K562 (cell line): ENCODE results near the gene TTC5. TPM values are rescaled to one million over a fixed set of nuclear protein-coding genes. Genes with fewer than 3 reads are reported as not detected.

Experiments
- ATAC-seq: fragments of 200-7000 bp; cut with Tn5 transposase; 3 replicates; pipeline ENCODE4 v1.9.1; 2020; ENCODE audit warnings: moderate library complexity
- Bru-seq: library from RNA; stranded (reverse); fragments of 400-500 nt; gene quantifications from one replicate; lab custom pipeline; 2021; lab: Mats Ljungman, UMichigan
- BruChase-seq, 2 experiments: library from RNA; stranded (reverse); fragments of 400-500 nt; gene quantifications; one replicate each; lab custom pipeline; 2021; lab: Mats Ljungman, UMichigan
- BruUV-seq: library from RNA; stranded (reverse); fragments of 400-500 nt; replicated peaks from 2 replicates; lab custom pipeline; 2021; lab: Mats Ljungman, UMichigan
- CTCF ChIA-PET: fragments of 300-600 bp; formaldehyde crosslinking; extraction: SDS; loops from one replicate; lab custom pipeline; 2021; ENCODE audit warnings: low intra/inter-chr PET ratio; lab: Yijun Ruan, JAX
- POLR2A ChIA-PET: fragments of 300-600, 350-650 bp; sonication (Branson Sonifier 250); formaldehyde crosslinking; extraction: SDS; loops from one replicate; lab custom pipeline; 2021; ENCODE audit warnings: antibody characterized with exemption, inconsistent platforms; lab: Yijun Ruan, JAX
- DNase-seq, 4 experiments: peaks; one replicate each; pipeline versions ENCODE4 v3.0.0 to v3.0.0-alpha.2; 2011 to 2018; ENCODE audit warnings: low spot score in 3 of 4, mixed read lengths in 3 of 4; ENCODE audit errors: extremely low read depth in 1 of 4
- FAIRE-seq: peaks from 2 replicates; lab custom pipeline; 2011; peaks lifted over from hg19 to GRCh38; lab: Jason Lieb, UNC
- H2AFZ ChIP-seq: 2 replicates; pipeline ENCODE4 v1.6.0; 2011; ENCODE audit warnings: low read depth, low read length, control low read depth, inconsistent platforms
- H3K27ac ChIP-seq: fragments of 200-600 bp; 3 replicates; pipeline ENCODE4 v1.8.0; 2011; ENCODE audit warnings: low read depth, mild to moderate bottlenecking, control low read depth, inconsistent platforms, low read length, moderate library complexity, mixed read lengths; ENCODE audit errors: extremely low read depth
- H3K27me3 ChIP-seq, 2 experiments: fragments of 300-600 bp in 1 of 2; 2 replicates in 1 of 2; 3 replicates in 1 of 2; pipeline versions ENCODE4 v1.6.0 to v1.8.0; 2011; ENCODE audit warnings: inconsistent platforms in 2 of 2, low read length in 2 of 2, mild to moderate bottlenecking in 1 of 2, mixed read lengths in 1 of 2, moderate library complexity in 1 of 2; ENCODE audit not compliant: control insufficient read depth in 2 of 2, insufficient read depth in 2 of 2
- H3K36me3 ChIP-seq: fragments of 300-600 bp; 3 replicates; pipeline ENCODE4 v1.8.0; 2011; ENCODE audit warnings: mild to moderate bottlenecking, low read length, inconsistent platforms; ENCODE audit not compliant: control insufficient read depth, insufficient read depth
- H3K4me1 ChIP-seq, 2 experiments: fragments of 200-600 bp in 1 of 2; replicated peaks in 1 of 2; 2 replicates in 1 of 2; 3 replicates in 1 of 2; pipeline versions ENCODE4 v1.5.1 to v1.8.0; 2011; ENCODE audit warnings: inconsistent platforms in 2 of 2, low read length in 2 of 2, mild to moderate bottlenecking in 1 of 2, mixed read lengths in 1 of 2, moderate library complexity in 1 of 2; ENCODE audit not compliant: control insufficient read depth in 2 of 2, insufficient read depth in 2 of 2
- H3K4me2 ChIP-seq: 2 replicates; pipeline ENCODE4 v1.6.1; 2011; ENCODE audit warnings: low read length, control low read depth, inconsistent platforms, mixed read lengths; ENCODE audit not compliant: insufficient read depth
- H3K4me3 ChIP-seq: fragments of 200-600 bp; sonication (generic), shearing (Covaris generic); 2 replicates; pipeline ENCODE4 v1.5.1; 2016; ENCODE audit warnings: control low read depth, inconsistent platforms
- H3K79me2 ChIP-seq: fragments of 200-600 bp; 3 replicates; pipeline ENCODE4 v1.8.0; 2011; ENCODE audit warnings: low read length, inconsistent platforms; ENCODE audit not compliant: control insufficient read depth, insufficient read depth
- H3K9ac ChIP-seq, 2 experiments: 2 replicates each; pipeline versions ENCODE4 v1.6.0 to v1.6.1; 2011; ENCODE audit warnings: low read depth in 2 of 2, low read length in 2 of 2, control low read depth in 1 of 2, inconsistent platforms in 1 of 2, mild to moderate bottlenecking in 1 of 2, mixed read lengths in 1 of 2; ENCODE audit not compliant: insufficient read depth in 1 of 2
- H3K9me1 ChIP-seq: one replicate; pipeline ENCODE4 v1.6.0; 2011; ENCODE audit warnings: inconsistent platforms, mild to moderate bottlenecking, low read length, moderate library complexity; ENCODE audit not compliant: control insufficient read depth, insufficient read depth
- H3K9me3 ChIP-seq: replicated peaks from 2 replicates; pipeline ENCODE4 v1.5.1; 2011; ENCODE audit warnings: low read depth, low read length, inconsistent platforms; ENCODE audit not compliant: control insufficient read depth, insufficient read depth
- H4K20me1 ChIP-seq: replicated peaks from 2 replicates; pipeline ENCODE4 v1.6.1; 2011; ENCODE audit warnings: low read length, inconsistent platforms, mixed read lengths; ENCODE audit not compliant: control insufficient read depth, insufficient read depth
- ELK3 ChIP-seq: fragments of 450-650 bp; formaldehyde crosslinking; IDR thresholded peaks from 2 replicates; pipeline ENCODE4 v1.4.0; 2020; ENCODE audit warnings: mild to moderate bottlenecking
- FOXK2 ChIP-seq, 2 experiments: fragments of 450-650 bp; IDR thresholded peaks in 1 of 2; conservative IDR thresholded peaks in 1 of 2; 2 replicates each; pipeline ENCODE4 v1.6.1; 2016; ENCODE audit warnings: low read depth in 2 of 2, mild to moderate bottlenecking in 1 of 2
- GMEB1 ChIP-seq: fragments of 250-450 bp; sonication (Bioruptor Pico); IDR thresholded peaks from 2 replicates; pipeline ENCODE4 v1.4.0; 2020; ENCODE audit warnings: mild to moderate bottlenecking
- HIVEP1 ChIP-seq: fragments of 250-450 bp; sonication (Bioruptor Pico); IDR thresholded peaks from 2 replicates; pipeline ENCODE4 v1.4.0; 2020; ENCODE audit warnings: mild to moderate bottlenecking
- HLTF ChIP-seq: fragments of 450-650 bp; IDR thresholded peaks from 2 replicates; pipeline ENCODE4 v1.6.1; 2016
- HMG20B ChIP-seq: fragments of 250-450 bp; sonication (Bioruptor Pico); IDR thresholded peaks from 2 replicates; pipeline ENCODE4 v1.5.0; 2021; ENCODE audit warnings: mild to moderate bottlenecking
- NR1H2 ChIP-seq: sonication (generic); formaldehyde crosslinking; IDR thresholded peaks from 2 replicates; pipeline ENCODE4 v1.4.0; 2020; ENCODE audit warnings: mild to moderate bottlenecking, missing genetic modification reagents
- SUPT5H ChIP-seq: fragments of 450-650 bp; IDR thresholded peaks from 2 replicates; pipeline ENCODE4 v1.6.1; 2016
- TSC22D4 ChIP-seq: fragments of 450-650 bp; IDR thresholded peaks from 2 replicates; pipeline ENCODE4 v1.6.1; 2016; ENCODE audit warnings: missing genetic modification characterization, missing biosample characterization, control low read depth
- ZNF384 ChIP-seq: IDR thresholded peaks from 2 replicates; pipeline ENCODE4 v1.6.1; 2012; ENCODE audit warnings: low read depth, low read length, improper control_type of control experiment
- ZNF551 ChIP-seq: fragments of 250-450 bp; sonication (Bioruptor Pico); IDR thresholded peaks from 2 replicates; pipeline ENCODE4 v1.5.0; 2021; ENCODE audit warnings: mild to moderate bottlenecking, moderate library complexity
- ZNF717 ChIP-seq: fragments of 250-450 bp; sonication (Bioruptor Pico); IDR thresholded peaks from 2 replicates; pipeline ENCODE4 v1.5.0; 2021
- WGBS: fragments of 100-300 bp; shearing (Covaris generic); methylation state at CpG from one replicate; pipeline ENCODE4 v1.1.6; 2016; ENCODE audit warnings: low coverage, mixed read lengths; ENCODE audit not compliant: insufficient coverage; ENCODE audit errors: missing lambda C conversion rate; 5-methylcytosine and 5-hydroxymethylcytosine counted together
- in situ Hi-C: fragments of 300-500 bp; cut with MboI; formaldehyde crosslinking; loops from 4 replicates; pipeline ENCODE4 v1.15.0; 2018; ENCODE audit warnings: inconsistent platforms, mixed read lengths
- intact Hi-C: fragments of 100-400 bp; cut with micrococcal nuclease; formaldehyde crosslinking; loops from 2 replicates; pipeline ENCODE4 v1.14.2; 2022
- long read RNA-seq, 3 experiments: library from polyadenylated mRNA in 2 of 3; library from RNA in 1 of 3; unstranded in 2 of 3; stranded (forward) in 1 of 3; transcript quantifications; one replicate each; pipeline ENCODE4 v2.0.0, GENCODE V29; 2019 to 2022
- polyA minus RNA-seq, 3 experiments: library from RNA; depleted of rRNA, polyadenylated mRNA; stranded (reverse); fragments of >200 nt; gene quantifications; 2 replicates each; pipeline ENCODE4 v1.2.3, GENCODE V29; 2011
- polyA plus RNA-seq, 8 experiments: library from polyadenylated mRNA; depleted of rRNA in 4 of 8; stranded (reverse) in 5 of 8; unstranded in 3 of 8; fragments of >200 nt; fragmentation: Nextera tagmentation in 2 of 8; fragmentation: Illumina TruSeq in 1 of 8; extraction: Ambion mirVana in 2 of 8; extraction: Trizol in 1 of 8; gene quantifications; 2 replicates each; pipeline versions ENCODE4 v1.2.1 to v1.2.3, GENCODE V29; 2011 to 2014; ENCODE audit warnings: inconsistent platforms in 1 of 8, missing spikeins in 1 of 8
- total RNA-seq, 7 experiments: library from RNA; depleted of rRNA in 6 of 7; stranded (reverse); fragments of >200 nt in 6 of 7; fragmentation: Illumina TruSeq in 2 of 7; extraction: Trizol in 2 of 7; gene quantifications; 2 replicates each; pipeline versions ENCODE4 v1.2.1 to v1.2.3, GENCODE V29; 2011 to 2021; ENCODE audit warnings: low replicate concordance in 1 of 7

Gene TTC5, protein sequence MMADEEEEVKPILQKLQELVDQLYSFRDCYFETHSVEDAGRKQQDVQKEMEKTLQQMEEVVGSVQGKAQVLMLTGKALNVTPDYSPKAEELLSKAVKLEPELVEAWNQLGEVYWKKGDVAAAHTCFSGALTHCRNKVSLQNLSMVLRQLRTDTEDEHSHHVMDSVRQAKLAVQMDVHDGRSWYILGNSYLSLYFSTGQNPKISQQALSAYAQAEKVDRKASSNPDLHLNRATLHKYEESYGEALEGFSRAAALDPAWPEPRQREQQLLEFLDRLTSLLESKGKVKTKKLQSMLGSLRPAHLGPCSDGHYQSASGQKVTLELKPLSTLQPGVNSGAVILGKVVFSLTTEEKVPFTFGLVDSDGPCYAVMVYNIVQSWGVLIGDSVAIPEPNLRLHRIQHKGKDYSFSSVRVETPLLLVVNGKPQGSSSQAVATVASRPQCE
- 15.0 and 30.0 TPM in 2 replicates for total RNA-seq (2011; cell fraction: chromatin; rRNA removed; ENCODE audit: low replicate concordance)
- total RNA-seq (2011; cell fraction: nucleolus; rRNA removed), result 10.4 and 11.8 TPM in 2 replicates
- 20.8 and 26.3 TPM in 2 replicates for total RNA-seq (2011; cell fraction: nucleoplasm; rRNA removed)
- 4.8 and 8.3 TPM in 2 replicates for total RNA-seq (2014; rRNA removed)
- 16.4 and 17.1 TPM in 2 replicates for total RNA-seq (2014; rRNA removed; fragmentation: Illumina TruSeq; extraction: Trizol)
- total RNA-seq (2015; rRNA removed; fragmentation: Illumina TruSeq; extraction: Trizol), result 8.0 and 12.5 TPM in 2 replicates
- total RNA-seq (2021), result 11.7 and 13.8 TPM in 2 replicates
- 11.6 and 12.2 TPM in 2 replicates for polyA plus RNA-seq (2011; rRNA removed)
- 5.1 and 6.9 TPM in 2 replicates for polyA plus RNA-seq (2011; cell fraction: cytosol; rRNA removed)
- 7.6 and 9.4 TPM in 2 replicates for polyA plus RNA-seq (2011; cell fraction: nucleus; rRNA removed)
- 7.0 and 13.3 TPM in 2 replicates for polyA plus RNA-seq (2012)
- polyA plus RNA-seq (2014; fragmentation: Illumina TruSeq; extraction: Trizol), result 6.6 and 9.3 TPM in 2 replicates
- 1 to 10 TPM; 5.6 to 6.0 TPM for polyA plus RNA-seq (2014; fragmentation: Nextera tagmentation; extraction: Ambion mirVana)
- polyA plus RNA-seq (2014; rRNA removed), result 5.8 and 7.5 TPM in 2 replicates
- 33.3 and 33.5 TPM in 2 replicates for polyA minus RNA-seq (2011; rRNA and poly(A)+ RNA removed)
- 8.9 and 11.3 TPM in 2 replicates for polyA minus RNA-seq (2011; cell fraction: cytosol; rRNA and poly(A)+ RNA removed)
- 9.0 and 16.3 TPM in 2 replicates for polyA minus RNA-seq (2011; cell fraction: nucleus; rRNA and poly(A)+ RNA removed)
- percentile 67 among the genes with signal in this experiment for Bru-seq, nascent RNA
- percentile 69 among the genes with signal in this experiment for BruChase-seq, experiment 1, labeled RNA remaining after a 2-hour chase
- percentile 72 among the genes with signal in this experiment for BruChase-seq, experiment 2, labeled RNA remaining after a 6-hour chase
- long read RNA-seq, experiment 1, full-length matches to known transcripts, result 52 of 57 reads
- long read RNA-seq, experiment 1, partial matches to known transcripts, result 4 of 57 reads
- long read RNA-seq, experiment 1, other reads (novel, unspliced or antisense), result 1 of 57 reads
- long read RNA-seq, experiment 2, full-length matches to known transcripts, result 8 of 16 reads
- long read RNA-seq, experiment 2, partial matches to known transcripts, result 1 of 16 reads
- long read RNA-seq, experiment 2, other reads (novel, unspliced or antisense), result 7 of 16 reads
- long read RNA-seq, experiment 3, full-length matches to known transcripts, result 17 of 18 reads
- long read RNA-seq, experiment 3, partial matches to known transcripts, result 0 of 18 reads
- long read RNA-seq, experiment 3, other reads (novel, unspliced or antisense), result 1 of 18 reads

DNA sequence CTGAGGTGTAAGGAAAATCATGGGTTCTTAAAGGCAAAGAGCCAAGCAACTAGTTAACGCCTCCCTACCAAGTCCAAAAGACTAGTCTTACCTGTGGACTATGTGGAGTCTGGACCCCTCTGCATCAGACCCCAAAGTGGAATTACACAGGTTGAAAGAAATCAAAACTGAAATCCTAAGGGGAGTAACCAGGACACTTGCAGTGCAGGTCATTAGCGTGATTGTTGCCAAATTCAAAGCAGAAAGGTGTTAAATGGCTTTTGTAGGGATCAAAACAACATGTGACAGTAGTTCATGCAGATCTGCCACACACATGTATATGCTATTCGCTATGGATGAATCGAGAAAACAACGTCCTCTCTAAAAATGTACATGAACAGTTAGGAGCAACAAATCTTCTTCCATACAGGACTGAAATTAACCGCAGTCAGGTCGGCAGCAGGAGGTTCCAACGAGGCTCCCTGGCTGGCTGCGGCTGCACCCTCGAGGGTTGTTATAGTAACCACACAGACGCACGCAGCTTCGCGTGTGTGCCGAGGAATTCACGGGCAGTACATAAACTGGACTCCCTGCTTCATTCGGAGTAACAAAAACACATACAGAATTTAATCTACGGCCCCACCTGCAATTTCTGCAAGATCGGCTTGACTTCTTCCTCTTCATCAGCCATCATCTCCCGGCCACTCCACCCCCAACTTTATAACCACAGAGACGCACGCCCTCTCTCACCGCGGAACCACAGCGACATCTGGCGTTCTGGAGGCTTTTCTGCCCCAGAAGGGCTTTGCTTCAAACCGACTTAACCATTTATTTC is at the start of gene TTC5:
TTC5 (minus strand) TSS at position 687 of the 814 bp plus-strand sequence; CDS start at position 673, 14 bp downstream.
- Histone ChIP-seq H3K36me3 (peaks cover 14% of the 10 kb centered on the region; the same call in 2 of the 3 replicates), H3K4me3 (peak within 1 kb of the TSS; percentile 64), H3K27ac (peak within 1 kb of the TSS; percentile 25), H2AFZ (peak within 1 kb of the TSS; percentile 95), H3K9ac (peak within 1 kb of the TSS; percentile 55 to 85), H3K9me3 (no peaks in the 10 kb centered on the region), H3K4me1 (peaks cover 0 to 31% of the 10 kb centered on the region in 2 experiments; a peak in 3 of 5 replicates), H3K4me2 (peak within 1 kb of the TSS; percentile 91), H3K9me1 (peaks cover 5% of the 10 kb centered on the region), H4K20me1 (no peaks in the 10 kb centered on the region), H3K27me3 (no peaks in the 10 kb centered on the region), H3K79me2 (peaks cover 26% of the 10 kb centered on the region)
- POLR2A ChIA-PET, result interaction anchor here (1.6 kb wide), 1 partner anchor 13 kb away, joined by 3 read pairs; no protein-coding TSS in a partner anchor
- in situ Hi-C loops (no loop called here), intact Hi-C loops (no loop called here)
- WGBS, result under 1% methylated on average over 27 of the region's 27 CpGs
- CTCF ChIA-PET, result interaction anchor here (0.7 kb wide), 1 partner anchor 387 kb away, joined by 3 read pairs; no protein-coding TSS in a partner anchor
- ATAC-seq (peak; percentile 89), DNase-seq (peak; percentile 70 to 89 (median 74)), FAIRE-seq (peak; percentile 84)
- TSS peak; percentile 76 for BruUV-seq
- TF ChIP-seq FOXK2 (conservative IDR thresholded peaks at IDR 0.05 in 1 of 2, IDR thresholded peaks at IDR 0.05 in 1 of 2; ENCODE audit: low read depth in 2 of 2), result peak; percentile 42 to 52; a peak in 3 of 4 replicates
- TF ChIP-seq NR1H2 (CRISPR knock-in tag), result no peak
- TF ChIP-seq HIVEP1 (CRISPR knock-in tag), result no peak
- TF ChIP-seq ZNF717, result no peak
- peak; percentile 51; the same call in 1 of the 2 replicates for TF ChIP-seq SUPT5H
- no peak for TF ChIP-seq HLTF
- no peak for TF ChIP-seq ELK3 (CRISPR knock-in tag)
- TF ChIP-seq ZNF384, result no peak
- no peak for TF ChIP-seq ZNF551 (CRISPR knock-in tag)
- no peak for TF ChIP-seq TSC22D4 (tag)
- no peak for TF ChIP-seq GMEB1
- TF ChIP-seq HMG20B (CRISPR knock-in tag), result no peak
